ENCODE data around the gene HS6ST3. TPM values are rescaled to one million over a fixed set of nuclear protein-coding genes. Genes with fewer than 3 reads are reported as not detected.

HS6ST3 gene
- total and polyA plus RNA-seq, 10 donors, result 0.03 TPM; not detected in 9

- Histone ChIP-seq H3K4me3 (no peak overlapping the region), H3K9me3 (peaks cover 0 to 38% (median 9%) of the 10 kb centered on the region in 8 donors), H3K36me3 (no peaks in the 10 kb centered on the region), H3K27ac (no peak overlapping the region), H3K27me3 (replicated peaks in 1 of 7) (no peaks in the 10 kb centered on the region), H3K4me1 (no peaks in the 10 kb centered on the region)
- intact Hi-C loops (cut with DNase I; ENCODE audit: low total_unique reads), result no loop called here
- DNase-seq, result no peak
- TF ChIP-seq POLR2AphosphoS5 (IDR thresholded peaks at IDR 0.05) (no peak), POLR2A (IDR thresholded peaks at IDR 0.05) (no peak), CTCF (IDR thresholded peaks at IDR 0.05 in 8 of 11, conservative IDR thresholded peaks at IDR 0.05 in 3 of 11) (no peak)
- WGBS, 5 donors, result 79 to 83% (median 81%) methylated on average over 14 of the region's 14 CpGs
Measured at GRCh38 chr13:96575423-96576320, 485.8 kb downstream of the HS6ST3 start.

- H3K36me3 ChIP-seq, result no peaks in the 10 kb centered on the region
- no peak for DNase-seq
- no peaks in the 10 kb centered on the region for H3K4me1 ChIP-seq
- H3K27ac ChIP-seq, result no peak overlapping the region
- peaks cover 0 to 26% (median 15%) of the 10 kb centered on the region in 8 donors for H3K9me3 ChIP-seq
- H3K27me3 ChIP-seq (replicated peaks in 1 of 7), result no peaks in the 10 kb centered on the region
- intact Hi-C loops (cut with DNase I; ENCODE audit: low total_unique reads), result no loop called here
- no peak overlapping the region for H3K4me3 ChIP-seq
- no peak for TF ChIP-seq CTCF (IDR thresholded peaks at IDR 0.05 in 8 of 11, conservative IDR thresholded peaks at IDR 0.05 in 3 of 11)
- no peak for TF ChIP-seq POLR2A (IDR thresholded peaks at IDR 0.05)
- TF ChIP-seq POLR2AphosphoS5 (IDR thresholded peaks at IDR 0.05), result no peak
Measured at GRCh38 chr13:96581741-96582140, 491.8 kb downstream of the HS6ST3 start.

GRCh38 chr13:96615252-96615651 is 525.3 kb downstream of the HS6ST3 start:
- Histone ChIP-seq H3K4me3 (no peak overlapping the region), H3K27ac (no peak overlapping the region), H3K27me3 (replicated peaks in 1 of 7) (no peaks in the 10 kb centered on the region), H3K36me3 (no peaks in the 10 kb centered on the region), H3K4me1 (no peaks in the 10 kb centered on the region), H3K9me3 (peaks cover 0 to 17% (median 3%) of the 10 kb centered on the region in 8 donors)
- intact Hi-C loops (cut with DNase I; ENCODE audit: low total_unique reads), result no loop called here
- TF ChIP-seq CTCF (IDR thresholded peaks at IDR 0.05 in 8 of 11, conservative IDR thresholded peaks at IDR 0.05 in 3 of 11) (no peak), POLR2A (IDR thresholded peaks at IDR 0.05) (no peak), POLR2AphosphoS5 (IDR thresholded peaks at IDR 0.05) (no peak)
- 78 to 88% (median 82%) methylated on average over 1 of the region's 1 CpG for WGBS, 5 donors
- no peak for DNase-seq

GRCh38 chr13:96617528-96617927 is 527.6 kb downstream of the HS6ST3 start:
- no peaks in the 10 kb centered on the region for H3K27me3 ChIP-seq (replicated peaks in 1 of 7)
- intact Hi-C loops (cut with DNase I; ENCODE audit: low total_unique reads), result no loop called here

More at GRCh38 chr13:96617528-96617927, 527.6 kb downstream of the HS6ST3 start:
- Histone ChIP-seq H3K36me3 (no peaks in the 10 kb centered on the region), H3K4me3 (no peak overlapping the region), H3K4me1 (no peaks in the 10 kb centered on the region), H3K9me3 (peaks cover 0 to 8% (median 2%) of the 10 kb centered on the region in 8 donors), H3K27ac (no peak overlapping the region)
- 56 to 81% (median 65%) methylated on average over 2 of the region's 2 CpGs for WGBS, 5 donors
- no peak for DNase-seq
- no peak for TF ChIP-seq POLR2A (IDR thresholded peaks at IDR 0.05)
- no peak for TF ChIP-seq CTCF (IDR thresholded peaks at IDR 0.05 in 8 of 11, conservative IDR thresholded peaks at IDR 0.05 in 3 of 11)
- no peak for TF ChIP-seq POLR2AphosphoS5 (IDR thresholded peaks at IDR 0.05)

All from spleen (tissue), 11 donors.